CD4-positive, alpha-beta T cell treated with Interleukin-15 for 4 hours (primary cell): ENCODE measurements around the gene TMEM72.

Source experiments
- DNase-seq: peaks from one replicate; pipeline ENCODE4 v3.0.0-alpha.2; 2020; ENCODE audit warnings: low spot score

TMEM72 gene

GRCh38 chr10:44955413-44956070 lies 44.4 kb downstream of the TMEM72 start:
- DNase-seq: no peak

GRCh38 chr10:44956226-44956625 lies 45.1 kb downstream of the TMEM72 start:
- no peak for DNase-seq

- no peak for DNase-seq
Measured at GRCh38 chr10:44956717-44957706, 45.9 kb downstream of the TMEM72 start.

GRCh38 chr10:44958196-44958897 lies 47.2 kb downstream of the TMEM72 start:
- no peak for DNase-seq

GRCh38 chr10:44958898-44959246 lies 47.7 kb downstream of the TMEM72 start:
- no peak for DNase-seq

GRCh38 chr10:44959247-44960087 lies 48.3 kb downstream of the TMEM72 start, which contains the start of gene RASSF4:
RASSF4 (plus strand) TSS chr10:44959802; CDS start chr10:44970203, 10,401 bp downstream.
- DNase-seq: peak; percentile 89

GRCh38 chr10:44960088-44960460 lies 48.9 kb downstream of the TMEM72 start:
- no peak for DNase-seq

GRCh38 chr10:44960482-44961229 lies 49.5 kb downstream of the TMEM72 start:
- DNase-seq: no peak

- DNase-seq: no peak
Measured at GRCh38 chr10:44961230-44961571, 50.1 kb downstream of the TMEM72 start.

- DNase-seq: no peak
Measured at GRCh38 chr10:44961931-44962750, 51.0 kb downstream of the TMEM72 start.

GRCh38 chr10:44962870-44963738 lies 52.0 kb downstream of the TMEM72 start:
- no peak for DNase-seq

GRCh38 chr10:44963772-44964633 lies 52.9 kb downstream of the TMEM72 start:
- no peak for DNase-seq

GRCh38 chr10:44965104-44965503 lies 54.0 kb downstream of the TMEM72 start:
- no peak for DNase-seq

- DNase-seq: no peak
Measured at GRCh38 chr10:44965651-44966097, 54.5 kb downstream of the TMEM72 start.

- DNase-seq: no peak
Measured at GRCh38 chr10:44966129-44966815, 55.1 kb downstream of the TMEM72 start.

GRCh38 chr10:44966816-44967509 lies 55.8 kb downstream of the TMEM72 start:
- no peak for DNase-seq

- DNase-seq: no peak
Measured at GRCh38 chr10:44967616-44968015, 56.5 kb downstream of the TMEM72 start.
